Measurements from ENCODE around the gene PDILT.
"Not testable (repeated sequence)": the region's sequence is repeated elsewhere in the genome, so short reads cannot be mapped to it uniquely, and the experiment has no call there.

GRCh38 chr16:20427401-20427797 is 22.9 kb upstream of the PDILT start:
- TF ChIP-seq CTCF (IDR thresholded peaks at IDR 0.05; ENCODE audit: low read length); EZH2 (IDR thresholded peaks at IDR 0.05; ENCODE audit: borderline replicate concordance, low read length): not testable (repeated sequence)

All from OCI-LY1 (cell line).